HL-60/S4 treated with phorbol 12-myristate 13-acetate at 8.2 ng/mL for 4 days and 3 days (cell line): Measurements from ENCODE around the gene NKG7.

ENCODE experiments used
- in situ Hi-C: fragments of 300-500 bp; cut with MboI; formaldehyde crosslinking; loops from 2 replicates; pipeline ENCODE4 v1.15.0; 2022; ENCODE audit warnings: low sequenced_read_pairs

The NKG7 gene

DNA sequence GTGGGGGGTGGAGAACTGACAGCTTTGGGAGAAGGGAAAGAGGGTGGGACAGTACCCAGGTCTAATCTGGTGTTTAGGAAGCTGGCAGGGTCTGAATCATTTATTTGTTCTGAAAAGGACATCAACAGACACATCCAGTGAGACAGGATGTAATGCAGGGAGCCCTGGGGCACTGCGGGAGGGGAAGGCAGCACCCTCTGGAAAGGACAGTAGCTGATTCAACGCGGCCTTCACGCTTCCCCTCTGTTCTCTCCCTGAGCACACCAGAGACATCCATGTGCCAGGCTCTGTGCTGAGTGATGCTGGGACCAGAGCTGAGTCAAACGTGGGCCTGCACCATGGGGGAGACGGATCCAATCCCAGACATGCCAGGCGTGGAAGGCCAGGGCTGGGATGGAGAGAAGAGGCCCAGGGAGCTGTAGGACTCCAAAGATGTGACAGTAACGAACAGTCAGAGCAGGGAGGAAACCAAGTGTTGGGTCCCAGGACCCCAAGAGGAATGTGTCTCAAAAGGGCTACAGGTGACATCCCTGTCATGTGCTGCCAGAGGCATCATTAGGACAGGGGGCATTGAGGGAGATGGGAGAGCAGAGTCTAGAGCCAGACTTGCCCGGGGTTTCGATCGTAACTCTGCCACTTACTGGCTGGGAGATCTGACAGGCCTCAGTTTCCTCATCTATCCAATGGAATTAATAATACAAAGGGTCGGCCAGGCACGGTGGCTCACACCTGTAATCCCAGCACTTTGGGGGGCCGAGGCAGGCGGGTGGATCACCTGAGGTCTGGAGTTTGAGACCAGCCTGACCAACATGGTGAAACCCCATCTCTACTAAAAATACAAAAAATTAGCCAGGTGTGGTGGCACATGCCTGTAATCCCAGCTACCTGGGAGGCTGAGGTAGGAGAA lies 8.0 kb downstream of the NKG7 start:
- in situ Hi-C loops = no loop called here

- in situ Hi-C loops = no loop called here
These were observed 11.2 kb downstream of the NKG7 start for GRCh38 chr19:51361239-51361638.

GRCh38 chr19:51359294-51359693 lies 13.2 kb downstream of the NKG7 start:
- in situ Hi-C loops = no loop called here

DNA sequence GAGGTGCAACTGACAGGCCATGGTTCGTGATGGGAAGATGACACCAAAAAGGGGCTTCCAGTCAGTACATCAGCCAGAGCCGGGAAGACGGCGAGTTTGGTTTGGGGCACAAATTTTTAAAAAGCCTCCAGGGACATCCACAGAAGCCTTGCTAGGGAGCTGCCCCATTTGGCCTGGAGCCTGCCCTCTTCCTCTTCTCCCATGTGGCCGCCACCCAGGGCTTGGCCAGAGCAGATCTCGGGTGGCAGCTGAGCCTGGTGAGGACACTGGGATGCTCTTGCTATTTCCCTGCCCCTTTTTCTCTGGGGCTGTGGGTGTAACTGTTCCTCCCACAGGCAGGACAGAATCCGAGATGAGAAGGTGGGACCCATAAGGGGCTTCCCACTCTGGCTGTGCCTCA lies 14.5 kb downstream of the NKG7 start:
- in situ Hi-C loops = no loop called here

GRCh38 chr19:51356159-51356801 lies 16.2 kb downstream of the NKG7 start:
- in situ Hi-C loops = no loop called here

- in situ Hi-C loops = no loop called here
These were observed 17.7 kb downstream of the NKG7 start for GRCh38 chr19:51354742-51355148.

DNA sequence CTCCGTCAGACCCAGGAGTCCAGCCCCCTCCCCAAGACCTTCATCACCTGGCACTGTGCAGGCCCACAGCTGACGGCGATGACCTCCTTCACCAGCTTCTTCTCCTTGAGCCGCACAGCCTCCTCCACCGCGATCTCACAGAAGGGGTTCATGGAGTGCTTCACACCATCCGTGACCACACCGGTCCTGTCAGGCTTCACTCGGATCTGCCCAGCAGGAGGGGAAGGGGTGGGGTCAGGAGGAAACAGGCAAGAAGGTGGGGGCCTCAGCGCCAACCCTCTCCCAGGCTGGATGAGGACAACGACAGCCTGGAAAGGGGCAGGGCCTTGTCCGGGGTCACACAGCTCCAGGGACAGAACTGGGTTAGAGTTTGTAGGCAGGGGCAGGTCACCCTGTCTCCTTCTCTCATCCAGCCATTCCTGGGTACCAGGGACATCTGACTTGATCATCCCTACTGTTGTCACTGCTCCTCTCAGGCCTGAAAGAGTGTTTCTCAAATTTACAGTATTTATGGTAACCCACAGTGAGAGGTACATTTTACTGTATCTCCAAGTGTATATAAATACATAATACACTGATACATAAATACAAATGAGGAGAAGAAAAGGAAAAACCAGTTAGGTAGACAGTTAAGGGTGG lies 18.2 kb downstream of the NKG7 start:
- in situ Hi-C loops = no loop called here

DNA sequence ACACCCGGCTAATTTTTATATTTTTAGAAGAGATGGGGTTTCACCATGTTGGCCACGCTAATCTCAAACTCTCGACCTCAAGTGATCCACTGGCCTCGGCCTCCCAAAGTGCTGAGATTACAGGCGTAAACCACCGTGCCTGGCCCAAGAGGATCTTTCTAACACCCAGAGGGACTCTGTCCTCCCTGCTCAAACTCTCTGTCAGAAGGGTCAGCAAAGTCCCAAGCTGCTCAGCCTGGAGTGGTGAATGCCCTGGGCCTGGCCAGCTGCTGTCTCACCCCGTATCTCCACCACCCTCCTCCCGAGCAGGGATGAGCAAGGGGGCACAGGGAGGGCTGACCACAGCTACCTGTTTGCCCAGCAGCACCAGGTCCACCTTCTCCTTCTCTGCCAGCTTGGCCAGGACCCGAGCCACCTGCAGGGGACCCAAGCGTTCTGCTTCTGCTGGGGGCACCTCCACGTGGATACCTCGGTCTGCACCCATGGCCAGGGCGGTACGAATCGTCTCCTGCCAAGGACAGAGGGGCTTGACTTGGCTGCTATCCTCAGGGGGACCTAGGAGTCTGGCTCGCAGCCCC lies 19.6 kb downstream of the NKG7 start:
- in situ Hi-C loops = no loop called here

GRCh38 chr19:51351266-51351990 lies 21.0 kb downstream of the NKG7 start:
- in situ Hi-C loops = no loop called here

- in situ Hi-C loops = no loop called here
These were observed 25.1 kb downstream of the NKG7 start for GRCh38 chr19:51347209-51347928.

DNA sequence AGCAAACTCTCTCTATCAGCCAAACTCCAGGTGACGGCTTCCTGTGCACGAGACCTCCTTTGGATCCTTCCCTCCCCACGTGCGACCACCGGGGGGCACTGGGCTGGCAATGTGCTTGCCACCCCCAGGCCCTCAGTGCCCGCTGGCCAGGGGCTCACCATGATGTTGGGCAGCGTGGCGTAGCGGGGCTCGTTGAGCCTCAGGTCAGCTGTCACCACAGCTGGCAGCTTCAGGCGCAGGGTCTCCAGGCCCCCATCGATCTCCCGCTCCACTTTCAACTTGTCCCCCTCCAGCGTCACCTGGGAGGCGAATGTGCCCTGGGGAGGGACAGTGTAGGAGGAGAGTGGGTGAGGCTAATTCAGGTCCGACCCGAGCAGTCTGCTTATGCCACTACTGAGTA lies 25.7 kb downstream of the NKG7 start:
- in situ Hi-C loops = no loop called here

DNA sequence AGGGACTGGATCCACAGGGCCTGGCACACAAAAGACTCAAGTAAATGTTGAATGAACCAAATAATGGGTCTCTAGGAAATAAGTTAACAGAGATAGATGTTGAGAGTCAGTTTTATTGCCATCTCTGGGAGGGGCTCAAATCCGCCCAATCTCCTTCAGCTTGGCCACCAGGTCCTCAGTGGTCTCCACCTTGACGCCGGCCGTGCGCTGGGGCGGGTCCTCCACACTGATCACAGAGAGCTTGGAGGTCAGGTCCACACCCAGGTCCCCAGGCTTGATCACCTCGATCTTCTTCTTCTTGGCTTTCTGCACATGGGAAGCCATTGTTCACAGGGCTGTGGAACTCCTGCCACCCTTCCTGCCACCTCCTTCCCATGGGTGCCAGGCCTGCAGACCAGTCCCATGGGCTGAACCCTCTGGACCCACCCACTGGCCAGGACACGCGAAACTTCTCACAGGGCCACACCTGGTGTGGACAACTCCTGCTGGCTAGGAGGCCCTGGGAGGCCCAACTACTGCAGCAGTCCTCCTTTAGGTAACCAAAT lies 27.3 kb downstream of the NKG7 start:
- in situ Hi-C loops = no loop called here

DNA sequence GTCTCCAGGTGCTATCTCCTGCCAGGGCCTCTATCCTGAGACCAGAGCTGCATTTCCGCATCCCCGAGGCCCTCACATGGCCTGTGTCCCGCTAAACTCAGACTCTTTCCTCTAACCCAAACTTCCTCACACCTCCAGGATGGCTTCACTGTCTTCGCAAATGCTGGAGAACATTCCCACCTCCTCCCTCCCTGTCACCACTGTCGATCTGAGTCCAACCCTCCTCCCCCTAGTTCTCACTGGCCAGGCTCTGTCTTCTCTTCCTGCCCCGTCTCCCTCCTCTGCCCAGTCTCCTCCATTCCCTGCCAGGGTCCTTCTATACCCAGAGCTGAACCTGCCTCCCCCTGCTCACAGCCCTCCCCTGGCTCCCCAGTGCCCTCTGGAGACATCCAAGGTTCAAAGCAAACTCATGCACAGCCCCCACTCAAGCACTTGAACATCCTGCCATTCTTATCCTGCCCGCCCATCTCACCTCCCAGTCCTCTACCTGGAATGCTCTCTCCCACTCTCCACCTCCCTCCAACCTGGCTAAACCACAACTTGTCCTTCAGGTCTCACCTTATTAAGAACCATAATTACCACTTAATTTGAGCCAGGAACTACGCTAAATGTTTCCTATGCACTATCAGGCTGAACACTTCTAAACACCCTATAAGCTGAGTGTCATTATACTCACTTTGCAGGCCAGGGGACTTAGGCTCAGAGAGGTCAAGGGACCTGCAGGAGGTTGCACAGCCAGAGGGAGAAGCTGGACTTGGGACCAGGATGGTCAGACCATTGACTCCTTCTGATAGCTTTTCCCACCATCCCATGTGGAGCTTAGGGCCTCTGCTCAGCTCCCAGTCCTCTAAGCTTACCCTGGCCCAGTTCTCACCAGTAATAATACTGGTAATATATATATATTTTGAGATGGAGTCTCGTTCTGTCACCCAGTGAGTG lies 29.6 kb downstream of the NKG7 start:
- in situ Hi-C loops = no loop called here

- in situ Hi-C loops = no loop called here
These were observed 30.4 kb downstream of the NKG7 start, which contains the start of gene VSIG10L for GRCh38 chr19:51341976-51342580. VSIG10L (minus strand) TSS chr19:51342139; CDS start chr19:51342124, 15 bp downstream.

GRCh38 chr19:51341066-51341465 lies 31.4 kb downstream of the NKG7 start:
- in situ Hi-C loops = no loop called here

- in situ Hi-C loops = no loop called here
These were observed 32.5 kb downstream of the NKG7 start for GRCh38 chr19:51339687-51340656.

DNA sequence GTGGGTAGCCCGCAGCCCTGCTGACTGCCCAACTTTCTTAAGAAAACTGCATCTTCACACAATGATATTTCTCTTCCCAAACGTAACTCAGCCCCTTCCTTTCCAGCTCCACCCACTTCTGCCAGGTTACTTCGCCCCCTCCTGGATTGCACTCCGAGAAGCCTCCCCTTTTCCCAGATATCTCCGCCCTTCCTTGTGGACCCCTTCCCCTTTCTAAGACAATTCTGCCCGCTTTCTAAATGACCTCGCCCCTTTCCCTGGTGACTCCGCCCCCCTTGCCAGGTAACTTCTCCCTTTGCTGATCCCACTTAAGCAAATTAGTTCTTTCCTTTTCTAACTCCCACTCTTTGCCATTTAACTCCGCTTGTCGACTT lies 33.2 kb downstream of the NKG7 start:
- in situ Hi-C loops = no loop called here
